RWPE2 (cell line): ENCODE data around the gene EDEM2.

Experiments
- ATAC-seq: fragments of 200-7000 bp; cut with Tn5 transposase; 3 replicates; pipeline ENCODE4 v1.9.1; 2021; ENCODE audit warnings: low read depth
- DNase-seq: peaks from one replicate; pipeline ENCODE4 v3.0.0-alpha.2; 2020; ENCODE audit warnings: low spot score
- H3K27ac ChIP-seq: fragments of 450-650 bp; 2 replicates; pipeline ENCODE4 v1.5.1; 2017; ENCODE audit warnings: mild to moderate bottlenecking; ENCODE audit not compliant: poor library complexity, severe bottlenecking
- H3K27me3 ChIP-seq: fragments of 250-450 bp; sonication (Bioruptor Pico); 2 replicates; pipeline ENCODE4 v1.5.1; 2021; ENCODE audit warnings: mild to moderate bottlenecking, moderate library complexity; ENCODE audit not compliant: insufficient read depth, poor library complexity, severe bottlenecking
- H3K36me3 ChIP-seq: fragments of 250-450 bp; sonication (Bioruptor Pico); 2 replicates; pipeline ENCODE4 v1.5.1; 2020; ENCODE audit warnings: low read depth, mild to moderate bottlenecking, moderate library complexity
- H3K4me1 ChIP-seq: fragments of 250-450 bp; sonication (Bioruptor Pico); 2 replicates; pipeline ENCODE4 v1.5.1; 2021; ENCODE audit warnings: mild to moderate bottlenecking, moderate library complexity; ENCODE audit not compliant: insufficient read depth, poor library complexity, severe bottlenecking
- H3K4me3 ChIP-seq: fragments of 250-450 bp; sonication (Bioruptor Pico); 2 replicates; pipeline ENCODE4 v1.5.1; 2021; ENCODE audit warnings: mild to moderate bottlenecking, moderate library complexity; ENCODE audit not compliant: severe bottlenecking
- H3K9me3 ChIP-seq: fragments of 250-450 bp; sonication (Bioruptor Pico); 2 replicates; pipeline ENCODE4 v1.5.1; 2021; ENCODE audit warnings: mild to moderate bottlenecking, moderate library complexity; ENCODE audit not compliant: severe bottlenecking
- TF ChIP-seq, protein P1 (sequence below): fragments of 450-650 bp; IDR thresholded peaks from one replicate; pipeline ENCODE4 v1.5.1; 2017; ENCODE audit warnings: mild to moderate bottlenecking, moderate library complexity; ENCODE audit not compliant: poor library complexity, severe bottlenecking

Gene EDEM2

DNA sequence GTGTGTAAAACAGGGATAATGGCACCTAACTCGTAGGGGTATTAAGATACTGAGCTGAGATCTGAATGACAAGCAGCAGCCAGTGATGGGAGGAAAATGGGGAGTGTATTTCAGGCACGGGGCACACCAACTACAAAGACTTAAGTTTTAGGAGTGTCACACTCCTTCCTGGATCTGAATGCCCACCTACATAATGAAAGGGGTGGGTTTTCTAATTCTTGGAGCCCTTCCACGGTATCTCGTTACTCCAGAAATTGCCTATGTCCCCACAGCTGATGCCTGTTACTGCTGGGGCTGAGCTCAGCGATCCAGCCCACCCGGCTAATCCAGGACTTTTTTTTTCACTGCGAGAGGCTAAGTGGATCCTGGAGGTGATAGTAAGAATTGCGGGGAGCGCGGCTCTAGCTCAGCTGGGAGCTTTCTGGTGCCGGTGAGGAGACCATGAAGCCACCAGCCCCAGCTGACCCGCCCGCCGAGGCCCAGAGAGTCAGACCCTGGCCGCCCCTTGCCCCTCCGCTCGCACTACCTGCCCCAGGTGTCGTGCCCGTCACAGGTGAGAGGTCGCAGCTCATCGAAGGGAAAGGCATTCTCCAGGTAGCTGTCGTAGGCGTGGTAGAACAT, 727 bp downstream of the EDEM2 start:
- Histone ChIP-seq H3K27me3 (no peaks in the 10 kb centered on the region), H3K9me3 (no peaks in the 10 kb centered on the region), H3K36me3 (peaks cover 43% of the 10 kb centered on the region), H3K4me3 (peak overlapping the region; percentile 52), H3K4me1 (peaks cover 6% of the 10 kb centered on the region), H3K27ac (peak overlapping the region; percentile 80)
- DNase-seq (peak; percentile 82), ATAC-seq (peak; percentile 33)
- TF ChIP-seq, protein P1, sequence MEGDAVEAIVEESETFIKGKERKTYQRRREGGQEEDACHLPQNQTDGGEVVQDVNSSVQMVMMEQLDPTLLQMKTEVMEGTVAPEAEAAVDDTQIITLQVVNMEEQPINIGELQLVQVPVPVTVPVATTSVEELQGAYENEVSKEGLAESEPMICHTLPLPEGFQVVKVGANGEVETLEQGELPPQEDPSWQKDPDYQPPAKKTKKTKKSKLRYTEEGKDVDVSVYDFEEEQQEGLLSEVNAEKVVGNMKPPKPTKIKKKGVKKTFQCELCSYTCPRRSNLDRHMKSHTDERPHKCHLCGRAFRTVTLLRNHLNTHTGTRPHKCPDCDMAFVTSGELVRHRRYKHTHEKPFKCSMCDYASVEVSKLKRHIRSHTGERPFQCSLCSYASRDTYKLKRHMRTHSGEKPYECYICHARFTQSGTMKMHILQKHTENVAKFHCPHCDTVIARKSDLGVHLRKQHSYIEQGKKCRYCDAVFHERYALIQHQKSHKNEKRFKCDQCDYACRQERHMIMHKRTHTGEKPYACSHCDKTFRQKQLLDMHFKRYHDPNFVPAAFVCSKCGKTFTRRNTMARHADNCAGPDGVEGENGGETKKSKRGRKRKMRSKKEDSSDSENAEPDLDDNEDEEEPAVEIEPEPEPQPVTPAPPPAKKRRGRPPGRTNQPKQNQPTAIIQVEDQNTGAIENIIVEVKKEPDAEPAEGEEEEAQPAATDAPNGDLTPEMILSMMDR, result no peak

DNA sequence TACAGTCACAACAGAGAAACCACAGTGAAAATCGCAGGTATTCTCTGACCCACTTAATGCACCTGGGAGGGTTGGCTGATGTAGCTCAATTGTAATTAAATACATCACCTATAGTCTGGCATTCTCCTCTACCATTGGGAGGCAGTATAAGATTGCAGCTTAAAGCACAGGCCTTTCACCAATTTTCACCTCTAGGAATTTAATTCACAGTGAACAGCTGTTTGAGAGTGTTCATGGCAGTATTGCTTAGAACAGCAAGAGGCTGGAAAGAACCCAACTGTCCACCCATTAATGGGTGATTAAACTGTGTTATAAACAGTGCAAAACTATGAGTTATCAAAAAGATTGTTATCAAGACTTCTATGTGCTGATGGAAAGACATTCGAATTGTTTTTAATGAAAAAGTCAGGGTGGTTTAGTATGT, 2.0 kb downstream of the EDEM2 start:
- ATAC-seq (peak; percentile 40), DNase-seq (peak; percentile 29)
- Histone ChIP-seq H3K4me3 (no peak overlapping the region), H3K36me3 (peaks cover 56% of the 10 kb centered on the region), H3K27ac (peak overlapping the region; percentile 80), H3K9me3 (no peaks in the 10 kb centered on the region), H3K27me3 (no peaks in the 10 kb centered on the region), H3K4me1 (peaks cover 6% of the 10 kb centered on the region)
- TF ChIP-seq, protein P1, result peak; percentile 100

GRCh38 chr20:35144694-35145093, 2.4 kb downstream of the EDEM2 start:
- Histone ChIP-seq H3K4me1 (peaks cover 6% of the 10 kb centered on the region), H3K4me3 (no peak overlapping the region), H3K9me3 (no peaks in the 10 kb centered on the region), H3K36me3 (peaks cover 60% of the 10 kb centered on the region), H3K27me3 (no peaks in the 10 kb centered on the region), H3K27ac (no peak overlapping the region)
- DNase-seq, result peak; percentile 16
- no peak for ATAC-seq
- TF ChIP-seq, protein P1, result no peak

DNA sequence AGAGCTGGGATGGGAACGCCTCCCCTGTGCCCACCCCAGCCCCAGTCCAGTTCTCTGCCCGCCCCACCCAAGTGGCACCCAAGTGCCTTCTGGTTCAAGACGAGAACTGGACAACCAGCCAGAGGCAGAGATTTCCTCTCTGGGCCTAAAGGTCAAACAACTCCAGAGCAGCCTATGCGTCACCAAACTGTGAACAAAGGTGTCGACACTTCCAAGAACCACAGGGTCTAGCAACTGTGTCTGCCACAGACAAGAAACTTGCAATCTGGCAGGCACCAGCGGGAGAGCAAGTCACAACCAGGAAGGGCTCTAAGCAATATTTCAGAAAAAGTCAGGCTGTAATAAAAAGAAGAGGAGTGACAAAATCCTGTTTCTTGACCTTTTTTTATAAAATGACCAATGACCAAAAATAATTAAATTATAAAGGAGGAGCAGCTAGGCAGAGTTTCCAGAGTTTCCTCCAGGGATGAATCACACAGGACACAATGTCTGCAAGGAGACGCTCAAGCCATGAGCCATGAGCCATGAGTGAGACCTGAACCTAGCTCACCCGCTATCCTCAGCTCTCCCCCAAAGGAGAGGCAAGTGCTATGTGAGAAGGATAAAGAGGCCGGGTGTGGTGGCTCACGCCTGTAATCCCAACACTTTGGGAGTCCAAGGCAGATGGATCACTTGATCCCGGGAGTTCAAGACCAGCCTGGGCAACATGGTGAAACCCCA, 11.1 kb downstream of the EDEM2 start:
- Histone ChIP-seq H3K36me3 (peaks cover 86% of the 10 kb centered on the region), H3K4me3 (no peak overlapping the region), H3K27me3 (no peaks in the 10 kb centered on the region), H3K27ac (no peak overlapping the region), H3K4me1 (no peaks in the 10 kb centered on the region), H3K9me3 (no peaks in the 10 kb centered on the region)
- peak; percentile 56 for DNase-seq
- ATAC-seq, result peak; percentile 28; the same call in 1 of the 3 replicates
- TF ChIP-seq, protein P1, result no peak

DNA sequence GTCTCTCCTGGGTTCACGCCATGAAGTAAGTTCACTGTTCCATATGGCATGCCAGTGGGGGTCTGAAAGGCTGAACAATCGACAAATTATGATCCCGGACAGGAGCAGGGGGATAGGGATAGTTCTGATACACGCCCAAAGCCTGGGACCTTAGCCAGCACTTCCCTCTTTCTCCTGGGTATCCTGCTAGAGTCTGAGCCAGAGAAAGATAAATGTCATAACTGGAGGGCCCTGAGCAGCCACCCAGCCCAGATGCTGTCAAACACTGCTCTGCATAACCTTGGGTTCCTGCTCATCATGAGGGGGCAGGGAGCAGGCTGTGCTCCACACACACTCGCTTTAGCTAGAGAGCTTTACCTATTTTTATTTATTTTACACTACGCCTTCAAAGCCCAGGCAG, 12.3 kb downstream of the EDEM2 start:
- TF ChIP-seq, protein P1, result no peak
- ATAC-seq, result no peak
- no peak overlapping the region for H3K27ac ChIP-seq

More for the DNA sequence above, 12.3 kb downstream of the EDEM2 start:
- peaks cover 4% of the 10 kb centered on the region for H3K4me1 ChIP-seq
- H3K27me3 ChIP-seq, result no peaks in the 10 kb centered on the region
- H3K36me3 ChIP-seq, result peaks cover 86% of the 10 kb centered on the region
- no peaks in the 10 kb centered on the region for H3K9me3 ChIP-seq
- H3K4me3 ChIP-seq, result no peak overlapping the region
- no peak for DNase-seq
